ENCODE data around the gene SH3BP4. TPM values are rescaled to one million over a fixed set of nuclear protein-coding genes. Genes with fewer than 3 reads are reported as not detected.

The SH3BP4 gene
- total RNA-seq, 1 donor from 2014 or later = 1.1 TPM

DNA sequence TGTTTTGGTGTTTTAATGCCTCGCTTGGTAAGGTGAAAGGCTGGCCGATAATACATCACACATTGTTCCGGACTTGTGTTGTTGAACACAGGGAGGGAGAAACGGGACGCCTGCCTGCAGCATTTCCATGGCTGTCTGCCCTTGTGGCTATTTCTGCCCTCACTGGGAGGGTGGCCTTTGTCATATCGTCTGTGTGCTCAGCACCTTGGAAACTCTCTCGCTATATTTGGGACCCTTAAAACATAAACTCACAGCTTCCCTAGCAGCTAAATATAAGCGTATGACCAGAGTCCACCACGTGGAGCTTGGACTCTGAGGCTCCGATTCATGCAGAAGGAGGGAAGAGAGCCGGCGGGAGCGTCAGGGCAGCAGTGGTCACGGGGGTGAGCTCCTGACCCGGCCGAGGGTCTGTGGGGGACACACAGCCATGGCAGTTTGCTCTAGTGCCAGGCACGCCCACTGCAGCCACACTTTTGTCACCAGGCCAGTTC is 111.7 kb downstream of the SH3BP4 start:
- Mint-ChIP-seq H3K27me3 (peaks cover 17% of the 10 kb centered on the region), H3K4me3 (no peak overlapping the region), H3K4me1 (no peaks in the 10 kb centered on the region), H3K27ac (no peak overlapping the region), H3K36me3 (ENCODE audit: low read depth) (no peaks in the 10 kb centered on the region), H3K9me3 (no peaks in the 10 kb centered on the region)
- TF ChIP-seq, protein P1, sequence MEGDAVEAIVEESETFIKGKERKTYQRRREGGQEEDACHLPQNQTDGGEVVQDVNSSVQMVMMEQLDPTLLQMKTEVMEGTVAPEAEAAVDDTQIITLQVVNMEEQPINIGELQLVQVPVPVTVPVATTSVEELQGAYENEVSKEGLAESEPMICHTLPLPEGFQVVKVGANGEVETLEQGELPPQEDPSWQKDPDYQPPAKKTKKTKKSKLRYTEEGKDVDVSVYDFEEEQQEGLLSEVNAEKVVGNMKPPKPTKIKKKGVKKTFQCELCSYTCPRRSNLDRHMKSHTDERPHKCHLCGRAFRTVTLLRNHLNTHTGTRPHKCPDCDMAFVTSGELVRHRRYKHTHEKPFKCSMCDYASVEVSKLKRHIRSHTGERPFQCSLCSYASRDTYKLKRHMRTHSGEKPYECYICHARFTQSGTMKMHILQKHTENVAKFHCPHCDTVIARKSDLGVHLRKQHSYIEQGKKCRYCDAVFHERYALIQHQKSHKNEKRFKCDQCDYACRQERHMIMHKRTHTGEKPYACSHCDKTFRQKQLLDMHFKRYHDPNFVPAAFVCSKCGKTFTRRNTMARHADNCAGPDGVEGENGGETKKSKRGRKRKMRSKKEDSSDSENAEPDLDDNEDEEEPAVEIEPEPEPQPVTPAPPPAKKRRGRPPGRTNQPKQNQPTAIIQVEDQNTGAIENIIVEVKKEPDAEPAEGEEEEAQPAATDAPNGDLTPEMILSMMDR (IDR thresholded peaks at IDR 0.05) = no peak
- POLR2A ChIA-PET = no interaction called here
- intact Hi-C loops (cut with micrococcal nuclease) = no loop called here
- no peak for DNase-seq
- CTCF ChIA-PET = no interaction called here
- no peak for ATAC-seq (ENCODE audit: low read depth)

DNA sequence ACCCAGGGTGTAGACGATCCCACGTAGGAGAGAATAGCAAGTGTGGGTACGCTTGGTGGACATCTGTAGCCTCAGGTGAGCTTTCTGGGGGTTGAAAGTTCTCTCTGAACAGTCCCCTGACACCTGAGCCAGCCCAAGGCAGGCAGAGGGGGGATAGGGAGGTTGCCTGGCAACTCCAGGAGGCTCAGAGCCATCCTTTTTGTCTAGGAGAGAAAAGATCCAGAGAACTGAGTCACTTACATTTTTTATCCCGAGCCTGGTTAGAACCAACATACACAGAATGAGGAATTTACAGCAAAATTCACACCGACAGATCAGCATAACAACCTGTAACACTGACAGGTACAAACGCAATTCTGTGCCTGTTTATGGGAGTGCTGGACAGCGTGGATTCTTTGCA is 113.2 kb downstream of the SH3BP4 start:
- H3K36me3 Mint-ChIP-seq (ENCODE audit: low read depth) = no peaks in the 10 kb centered on the region
- TF ChIP-seq, protein P1 (IDR thresholded peaks at IDR 0.05) = no peak
- H3K9me3 Mint-ChIP-seq = peaks cover 4% of the 10 kb centered on the region
- no peak overlapping the region for H3K4me3 Mint-ChIP-seq
- H3K27me3 Mint-ChIP-seq = peaks cover 17% of the 10 kb centered on the region
- H3K27ac Mint-ChIP-seq = no peak overlapping the region
- H3K4me1 Mint-ChIP-seq = no peaks in the 10 kb centered on the region
- ChIA-PET CTCF (no interaction called here), POLR2A (no interaction called here)
- DNase-seq = no peak
- no peak for ATAC-seq (ENCODE audit: low read depth)
- intact Hi-C loops (cut with micrococcal nuclease) = no loop called here

DNA sequence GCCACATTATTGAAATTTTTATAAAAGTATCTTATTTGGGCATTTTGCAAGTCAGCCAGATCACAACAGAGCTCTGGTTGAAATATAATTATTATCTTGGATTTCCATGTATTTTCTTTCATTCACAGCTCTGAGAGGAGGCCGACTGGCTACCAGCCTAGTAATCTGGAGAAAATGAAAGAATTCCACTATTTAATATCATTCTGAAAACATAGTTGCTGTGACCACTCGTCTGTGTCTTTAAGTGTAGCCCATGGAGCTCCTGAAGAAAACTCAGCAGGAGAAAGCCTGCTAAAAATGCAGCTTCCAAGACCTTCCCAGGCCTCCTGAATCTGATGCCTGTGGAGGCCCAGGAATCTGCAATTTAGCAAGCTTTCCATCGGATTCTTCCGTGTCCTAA is 114.7 kb downstream of the SH3BP4 start:
- Mint-ChIP-seq H3K36me3 (ENCODE audit: low read depth) (no peaks in the 10 kb centered on the region), H3K4me1 (no peaks in the 10 kb centered on the region), H3K27ac (no peak overlapping the region), H3K9me3 (peaks cover 4% of the 10 kb centered on the region), H3K4me3 (no peak overlapping the region), H3K27me3 (peaks cover 15% of the 10 kb centered on the region)
- ChIA-PET CTCF (no interaction called here), POLR2A (no interaction called here)
- TF ChIP-seq, protein P1 (IDR thresholded peaks at IDR 0.05) = no peak
- ATAC-seq (ENCODE audit: low read depth) = no peak
- intact Hi-C loops (cut with micrococcal nuclease) = no loop called here
- no peak for DNase-seq

DNA sequence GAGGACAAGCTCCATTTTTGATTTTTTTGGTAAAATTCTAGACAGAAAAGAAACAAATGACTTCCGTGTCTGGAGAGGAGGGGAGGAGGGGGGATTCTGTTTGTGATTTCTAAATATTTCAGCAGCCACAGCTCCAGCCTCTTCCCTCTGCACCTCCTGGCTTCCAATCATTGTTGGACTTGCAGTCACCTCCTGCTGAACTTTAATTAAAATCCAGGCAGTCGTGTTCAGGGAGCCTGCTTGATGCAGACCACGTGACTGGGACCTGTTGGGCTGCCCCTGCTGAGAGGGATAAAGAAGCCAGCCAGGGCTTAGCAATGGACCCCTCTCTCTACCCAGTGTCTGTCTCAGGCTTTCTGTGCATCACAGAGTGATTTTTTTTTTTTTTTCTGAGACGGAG is 115.1 kb downstream of the SH3BP4 start:
- Mint-ChIP-seq H3K4me3 (no peak overlapping the region), H3K9me3 (peaks cover 4% of the 10 kb centered on the region), H3K4me1 (no peaks in the 10 kb centered on the region), H3K27ac (no peak overlapping the region), H3K36me3 (ENCODE audit: low read depth) (no peaks in the 10 kb centered on the region), H3K27me3 (peaks cover 14% of the 10 kb centered on the region)
- TF ChIP-seq, protein P1 (IDR thresholded peaks at IDR 0.05) = no peak
- ATAC-seq (ENCODE audit: low read depth) (no peak), DNase-seq (no peak)
- ChIA-PET POLR2A (no interaction called here), CTCF (no interaction called here)
- intact Hi-C loops (cut with micrococcal nuclease) = no loop called here

DNA sequence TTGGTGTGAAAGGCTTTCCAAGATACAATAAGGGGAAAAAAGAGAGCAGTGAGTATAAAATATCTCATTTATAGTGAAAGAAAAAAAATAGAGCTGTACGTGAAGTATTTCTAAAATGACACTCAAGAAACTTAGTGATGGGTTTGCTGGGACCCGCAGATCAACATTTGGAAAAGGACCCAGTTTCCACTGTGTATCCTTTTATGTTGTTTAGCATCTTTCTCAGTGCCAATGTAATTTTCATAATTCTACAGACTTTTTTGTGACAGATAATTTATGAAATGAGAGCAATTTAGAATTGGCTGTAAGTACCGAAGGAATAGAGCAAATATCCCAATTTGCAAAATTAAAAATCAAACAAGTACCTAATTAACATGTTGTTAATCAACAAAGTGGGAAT is 116.9 kb downstream of the SH3BP4 start:
- intact Hi-C loops (cut with micrococcal nuclease) = no loop called here
- H3K9me3 Mint-ChIP-seq = peaks cover 4% of the 10 kb centered on the region
- TF ChIP-seq, protein P1 (IDR thresholded peaks at IDR 0.05) = no peak
- H3K27me3 Mint-ChIP-seq = peaks cover 5% of the 10 kb centered on the region
- H3K4me3 Mint-ChIP-seq = no peak overlapping the region
- no peak for ATAC-seq (ENCODE audit: low read depth)
- POLR2A ChIA-PET = no interaction called here
- H3K4me1 Mint-ChIP-seq = no peaks in the 10 kb centered on the region
- no peaks in the 10 kb centered on the region for H3K36me3 Mint-ChIP-seq (ENCODE audit: low read depth)
- no peak overlapping the region for H3K27ac Mint-ChIP-seq
- no peak for DNase-seq
- CTCF ChIA-PET = no interaction called here

Measured in activated B cell treated with CpG ODN at 0.5 μM for 24 hours (primary cell).